ENCODE results near the gene SKA3.

GRCh38 chr13:21219036-21219381 lies 42.7 kb upstream of the SKA3 start:
- TF ChIP-seq CTCF (IDR thresholded peaks at IDR 0.05) (no peak), POLR2A (IDR thresholded peaks at IDR 0.05) (no peak)

All from sigmoid colon (tissue), 3 donors.